Activated T-cell treated with anti-CD3 and anti-CD28 coated beads, Interleukin-2, amount 50 U/mL, for 72 hours (primary cell): ENCODE results near the gene FLRT1. TPM values are rescaled to one million over a fixed set of nuclear protein-coding genes. Genes with fewer than 3 reads are reported as not detected.
"Not testable (repeated sequence)": the region's sequence is repeated elsewhere in the genome, so short reads cannot be mapped to it uniquely, and the experiment has no call there.

Source experiments
- ATAC-seq, 2 donors: fragments of 150-1000 bp; cut with Tn5 transposase; replicated peaks in 1 of 2; 2 replicates each; pipeline ENCODE4 v1.10.0; 2021; ENCODE audit warnings: moderate library complexity in 2 of 2, mild to moderate bottlenecking in 1 of 2
- DNase-seq, 2 donors: peaks; one replicate each; pipeline ENCODE4 v3.0.0; 2021 to 2022; ENCODE audit warnings: mixed read lengths in 1 of 2
- H3K27ac Mint-ChIP-seq: one replicate; pipeline ENCODE4 v1.8.0; 2022; ENCODE audit warnings: mild to moderate bottlenecking, moderate library complexity, mixed read lengths
- H3K27me3 Mint-ChIP-seq: one replicate; pipeline ENCODE4 v1.8.0; 2022; ENCODE audit warnings: low read depth, mixed read lengths
- H3K36me3 Mint-ChIP-seq, 2 donors: one replicate each; pipeline ENCODE4 v1.8.0; 2022; ENCODE audit warnings: mixed read lengths in 2 of 2, mild to moderate bottlenecking in 1 of 2; ENCODE audit not compliant: insufficient read depth in 2 of 2
- H3K4me1 Mint-ChIP-seq: one replicate; pipeline ENCODE4 v1.8.0; 2022; ENCODE audit warnings: low read depth, mixed read lengths
- H3K4me3 Mint-ChIP-seq, 2 donors: one replicate each; pipeline ENCODE4 v1.8.0; 2022; ENCODE audit warnings: mild to moderate bottlenecking in 2 of 2, mixed read lengths in 2 of 2, moderate library complexity in 2 of 2
- H3K9me3 Mint-ChIP-seq, 2 donors: one replicate each; pipeline ENCODE4 v1.8.0; 2022; ENCODE audit warnings: mixed read lengths in 2 of 2
- total RNA-seq, 2 donors: library from RNA; stranded (reverse); gene quantifications; one replicate each; pipeline ENCODE4 v1.2.3, GENCODE V29; 2022

The FLRT1 gene
- total RNA-seq, 2 donors from 2014 or later, result 0.19 to 1.4 TPM

GRCh38 chr11:64036087-64037026 lies 626 bp downstream of the FLRT1 start:
- Mint-ChIP-seq H3K9me3 (no peaks in the 10 kb centered on the region), H3K4me3 (no peak overlapping the region), H3K27ac (no peak overlapping the region), H3K4me1 (peaks cover 5% of the 10 kb centered on the region), H3K27me3 (peaks cover 24% of the 10 kb centered on the region), H3K36me3 (no peaks in the 10 kb centered on the region)
- DNase-seq (no peak), ATAC-seq (peak in 1 of 2 donors; percentile 31)

- Mint-ChIP-seq H3K27ac (no peak overlapping the region), H3K9me3 (no peaks in the 10 kb centered on the region), H3K4me3 (no peak overlapping the region), H3K27me3 (peaks cover 24% of the 10 kb centered on the region), H3K36me3 (no peaks in the 10 kb centered on the region), H3K4me1 (peaks cover 5% of the 10 kb centered on the region)
- ATAC-seq (no peak), DNase-seq (no peak)
Measured at GRCh38 chr11:64037027-64037634, 1.4 kb downstream of the FLRT1 start.

DNA sequence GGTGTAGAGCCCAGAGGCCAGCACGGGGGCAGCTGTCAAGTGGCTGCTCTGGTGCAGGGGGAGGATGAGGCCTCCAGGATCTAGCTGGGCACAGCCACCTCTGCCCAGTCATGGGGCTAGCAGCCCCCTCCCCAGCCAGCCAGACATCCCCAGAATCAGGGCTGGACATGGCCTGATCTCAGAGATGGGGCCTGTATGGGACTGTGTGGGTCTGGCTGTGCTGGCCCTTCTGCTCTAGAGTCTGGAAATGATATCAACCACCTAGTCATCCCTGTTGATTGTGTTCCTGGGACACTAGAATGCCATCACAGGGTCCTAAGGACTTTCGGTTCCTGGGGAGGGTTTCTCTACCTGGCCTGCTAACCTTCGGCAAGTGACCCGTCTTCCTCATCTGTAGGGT lies 2.8 kb downstream of the FLRT1 start:
- no peak overlapping the region for H3K27ac Mint-ChIP-seq
- DNase-seq (no peak), ATAC-seq (no peak)
- H3K4me1 Mint-ChIP-seq, result peaks cover 5% of the 10 kb centered on the region
- no peak overlapping the region for H3K4me3 Mint-ChIP-seq
- H3K9me3 Mint-ChIP-seq, result no peaks in the 10 kb centered on the region
- H3K36me3 Mint-ChIP-seq, result no peaks in the 10 kb centered on the region
- peaks cover 24% of the 10 kb centered on the region for H3K27me3 Mint-ChIP-seq

GRCh38 chr11:64039012-64039665 lies 3.4 kb downstream of the FLRT1 start:
- H3K4me3 Mint-ChIP-seq, result no peak overlapping the region
- H3K27me3 Mint-ChIP-seq, result peaks cover 19% of the 10 kb centered on the region
- H3K4me1 Mint-ChIP-seq, result peaks cover 5% of the 10 kb centered on the region
- no peak overlapping the region for H3K27ac Mint-ChIP-seq
- no peaks in the 10 kb centered on the region for H3K36me3 Mint-ChIP-seq
- DNase-seq (no peak), ATAC-seq (no peak)
- no peaks in the 10 kb centered on the region for H3K9me3 Mint-ChIP-seq

DNA sequence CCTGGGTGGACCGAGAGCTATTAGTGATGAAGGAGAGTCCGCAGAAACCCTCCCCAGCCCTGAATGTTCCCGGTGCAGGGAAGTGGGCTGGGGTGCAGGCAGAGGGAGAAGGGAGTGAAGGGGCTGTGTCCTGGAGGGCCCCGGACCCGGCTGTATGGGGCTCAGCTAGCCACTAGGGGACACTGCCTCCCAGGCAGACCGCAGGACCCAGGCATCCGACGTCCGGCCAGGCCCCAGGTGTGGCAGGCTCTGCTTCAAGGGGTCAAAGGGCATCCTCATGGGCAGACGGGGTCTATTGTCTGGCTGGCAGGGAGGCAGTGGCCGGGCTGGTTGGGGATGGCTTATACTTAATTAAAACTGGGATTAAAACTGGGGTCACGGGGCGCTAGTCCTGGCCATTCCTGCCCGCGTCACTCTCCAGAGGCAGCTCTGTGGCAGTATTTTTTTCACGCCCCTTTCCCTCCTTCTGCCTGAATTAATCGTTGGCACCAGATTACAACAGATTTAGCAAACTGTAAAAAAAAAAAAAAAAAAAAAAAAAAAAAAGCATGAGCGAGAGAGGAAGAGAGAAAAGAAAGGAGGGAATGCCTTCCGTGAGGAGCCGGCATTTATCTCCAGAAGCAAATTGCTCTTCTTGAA lies 5.1 kb downstream of the FLRT1 start:
- Mint-ChIP-seq H3K27me3 (peaks cover 7% of the 10 kb centered on the region), H3K27ac (no peak overlapping the region), H3K36me3 (no peaks in the 10 kb centered on the region), H3K4me3 (no peak overlapping the region), H3K4me1 (no peaks in the 10 kb centered on the region), H3K9me3 (no peaks in the 10 kb centered on the region)
- DNase-seq (no peak), ATAC-seq (no peak)

GRCh38 chr11:64041846-64042245 lies 6.1 kb downstream of the FLRT1 start:
- Mint-ChIP-seq H3K4me1 (no peaks in the 10 kb centered on the region), H3K27ac (no peak overlapping the region), H3K4me3 (no peak overlapping the region), H3K27me3 (peaks cover 7% of the 10 kb centered on the region), H3K9me3 (no peaks in the 10 kb centered on the region), H3K36me3 (no peaks in the 10 kb centered on the region)
- DNase-seq (no peak), ATAC-seq (no peak)

GRCh38 chr11:64042301-64042700 lies 6.6 kb downstream of the FLRT1 start:
- no peaks in the 10 kb centered on the region for H3K36me3 Mint-ChIP-seq
- no peaks in the 10 kb centered on the region for H3K4me1 Mint-ChIP-seq
- no peak for ATAC-seq
- no peak overlapping the region for H3K4me3 Mint-ChIP-seq
- DNase-seq, result no peak
- peaks cover 7% of the 10 kb centered on the region for H3K27me3 Mint-ChIP-seq
- H3K27ac Mint-ChIP-seq, result no peak overlapping the region
- no peaks in the 10 kb centered on the region for H3K9me3 Mint-ChIP-seq

DNA sequence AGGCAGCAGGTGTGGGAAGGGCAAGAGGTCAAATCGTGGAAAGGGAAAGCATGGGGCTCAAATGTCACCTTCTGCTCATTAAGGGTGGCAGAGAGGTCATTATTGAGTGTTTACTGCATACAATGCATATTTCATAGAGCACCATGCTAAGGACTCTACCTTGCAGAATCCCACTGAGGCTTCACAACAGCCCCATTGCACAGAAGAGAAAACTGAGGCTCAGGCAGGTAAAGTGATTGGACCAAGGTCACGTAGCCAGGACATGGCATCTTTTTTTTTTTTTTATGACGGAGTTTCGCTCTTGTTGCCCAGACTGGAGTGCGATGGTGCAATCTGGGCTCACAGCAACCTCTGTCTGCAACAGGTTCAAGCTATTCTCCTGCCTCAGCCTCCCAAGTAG lies 7.8 kb downstream of the FLRT1 start:
- Mint-ChIP-seq H3K9me3 (no peaks in the 10 kb centered on the region), H3K27me3 (peaks cover 7% of the 10 kb centered on the region), H3K4me1 (no peaks in the 10 kb centered on the region), H3K36me3 (no peaks in the 10 kb centered on the region), H3K27ac (no peak overlapping the region), H3K4me3 (no peak overlapping the region)
- DNase-seq (no peak), ATAC-seq (no peak)

DNA sequence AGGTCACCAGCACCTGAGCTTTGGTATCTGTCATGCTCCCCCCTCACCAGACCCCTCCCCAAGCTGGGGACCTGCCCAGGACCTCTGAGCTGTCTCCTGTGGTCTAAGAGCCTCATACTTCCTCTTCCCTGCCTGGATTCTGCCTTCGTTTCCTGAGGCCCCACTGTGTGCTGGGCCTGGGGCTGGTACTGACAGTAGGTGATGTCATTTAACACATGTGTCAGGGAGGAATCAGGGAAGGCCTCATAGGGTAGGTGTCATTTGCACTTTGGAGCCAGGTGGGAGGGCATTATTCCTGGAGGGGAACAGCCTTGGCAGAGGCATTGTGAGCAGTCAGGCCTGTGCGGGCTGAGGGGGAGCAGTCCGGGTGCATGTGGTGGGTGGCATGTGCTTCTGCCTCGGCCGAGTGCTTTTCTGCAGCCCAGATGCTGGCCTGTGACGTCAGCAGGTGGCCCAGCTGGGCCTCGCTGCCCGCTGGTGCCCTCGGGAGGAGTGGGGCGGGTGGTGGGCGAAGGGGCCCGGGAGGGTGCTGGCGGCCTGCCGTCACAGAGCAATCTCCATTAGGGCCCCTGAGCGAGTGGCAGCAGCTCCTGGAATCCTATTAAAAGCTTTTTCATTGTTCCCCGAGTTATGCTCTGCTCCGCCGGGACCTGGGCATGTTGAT lies 9.1 kb downstream of the FLRT1 start:
- Mint-ChIP-seq H3K4me1 (no peaks in the 10 kb centered on the region), H3K36me3 (no peaks in the 10 kb centered on the region), H3K27me3 (peaks cover 4% of the 10 kb centered on the region), H3K27ac (no peak overlapping the region), H3K9me3 (no peaks in the 10 kb centered on the region), H3K4me3 (no peak overlapping the region)
- ATAC-seq (no peak), DNase-seq (no peak)

- DNase-seq (no peak), ATAC-seq (no peak)
- Mint-ChIP-seq H3K4me3 (no peak overlapping the region), H3K36me3 (no peaks in the 10 kb centered on the region), H3K9me3 (no peaks in the 10 kb centered on the region), H3K27ac (no peak overlapping the region), H3K4me1 (no peaks in the 10 kb centered on the region), H3K27me3 (no peaks in the 10 kb centered on the region)
Measured at GRCh38 chr11:64045700-64046099, 10.0 kb downstream of the FLRT1 start.

GRCh38 chr11:64047373-64047772 lies 11.6 kb downstream of the FLRT1 start:
- not testable (repeated sequence) for H3K36me3 Mint-ChIP-seq, H3K4me1 Mint-ChIP-seq, H3K27ac Mint-ChIP-seq, DNase-seq, H3K4me3 Mint-ChIP-seq, H3K9me3 Mint-ChIP-seq, H3K27me3 Mint-ChIP-seq, ATAC-seq

GRCh38 chr11:64048042-64048854 lies 12.5 kb downstream of the FLRT1 start:
- H3K36me3 Mint-ChIP-seq, result no peaks in the 10 kb centered on the region
- H3K27me3 Mint-ChIP-seq, result no peaks in the 10 kb centered on the region
- H3K9me3 Mint-ChIP-seq, result no peaks in the 10 kb centered on the region
- no peak overlapping the region for H3K27ac Mint-ChIP-seq
- no peak for ATAC-seq
- no peak overlapping the region for H3K4me3 Mint-ChIP-seq
- H3K4me1 Mint-ChIP-seq, result no peaks in the 10 kb centered on the region
- DNase-seq, result no peak
